Measurements from ENCODE around the gene VCAM1. TPM values are rescaled to one million over a fixed set of nuclear protein-coding genes. Genes with fewer than 3 reads are reported as not detected.

VCAM1 gene
- total and polyA plus RNA-seq, 4 experiments from 2014 or later, result not detected

- no peaks in the 10 kb centered on the region for H3K9me3 ChIP-seq (ENCODE audit: control insufficient read depth in 1 of 2, low read length in 2 of 2)
- peaks cover 0 to 2% (median 0%) of the 10 kb centered on the region in 8 donors for H3K9me3 Mint-ChIP-seq
- POLR2A ChIA-PET (ENCODE audit: partially characterized antibody), result no interaction called here
- H3K27ac ChIP-seq (ENCODE audit: low read depth, low read length), result no peak overlapping the region
- intact Hi-C loops (cut with micrococcal nuclease), result no loop called here
- H3K36me3 ChIP-seq (ENCODE audit: insufficient read depth, low read length), result no peaks in the 10 kb centered on the region
- CTCF ChIA-PET (ENCODE audit: partially characterized antibody), result no interaction called here
- H3K27me3 Mint-ChIP-seq, result peaks cover 13 to 22% of the 10 kb centered on the region in 2 donors
- H3K4me1 Mint-ChIP-seq, result peaks cover 0 to 8% (median 2%) of the 10 kb centered on the region in 4 donors
- H3K36me3 Mint-ChIP-seq, result no peaks in the 10 kb centered on the region
- H3K4me3 Mint-ChIP-seq, result no peak overlapping the region
- H3K27me3 ChIP-seq (ENCODE audit: insufficient read depth, low read length), result no peaks in the 10 kb centered on the region
- H3K4me1 ChIP-seq (ENCODE audit: insufficient read depth, low read length), result no peaks in the 10 kb centered on the region
- DNase-seq, result no peak
- no peak overlapping the region for H3K4me3 ChIP-seq (ENCODE audit: low read length in 2 of 2)
- no peak overlapping the region for H3K27ac Mint-ChIP-seq
These were observed 5.9 kb upstream of the VCAM1 start for GRCh38 chr1:100713626-100714025.

GRCh38 chr1:100714599-100714998 is 4.9 kb upstream of the VCAM1 start:
- peaks cover 11 to 21% of the 10 kb centered on the region in 2 donors for H3K27me3 Mint-ChIP-seq
- no peak overlapping the region for H3K4me3 Mint-ChIP-seq
- Histone ChIP-seq H3K27ac (ENCODE audit: low read depth, low read length) (no peak overlapping the region), H3K36me3 (ENCODE audit: insufficient read depth, low read length) (no peaks in the 10 kb centered on the region), H3K27me3 (ENCODE audit: insufficient read depth, low read length) (no peaks in the 10 kb centered on the region), H3K4me3 (ENCODE audit: low read length in 2 of 2) (no peak overlapping the region), H3K4me1 (ENCODE audit: insufficient read depth, low read length) (no peaks in the 10 kb centered on the region), H3K9me3 (ENCODE audit: control insufficient read depth in 1 of 2, low read length in 2 of 2) (no peaks in the 10 kb centered on the region)
- H3K36me3 Mint-ChIP-seq, result no peaks in the 10 kb centered on the region
- CTCF ChIA-PET (ENCODE audit: partially characterized antibody), result no interaction called here
- POLR2A ChIA-PET (ENCODE audit: partially characterized antibody), result no interaction called here
- no peak for DNase-seq
- H3K4me1 Mint-ChIP-seq, result peaks cover 0 to 8% (median 2%) of the 10 kb centered on the region in 4 donors
- intact Hi-C loops (cut with micrococcal nuclease), result no loop called here
- H3K9me3 Mint-ChIP-seq, result peaks cover 0 to 2% (median 0%) of the 10 kb centered on the region in 8 donors
- H3K27ac Mint-ChIP-seq, result no peak overlapping the region

DNA sequence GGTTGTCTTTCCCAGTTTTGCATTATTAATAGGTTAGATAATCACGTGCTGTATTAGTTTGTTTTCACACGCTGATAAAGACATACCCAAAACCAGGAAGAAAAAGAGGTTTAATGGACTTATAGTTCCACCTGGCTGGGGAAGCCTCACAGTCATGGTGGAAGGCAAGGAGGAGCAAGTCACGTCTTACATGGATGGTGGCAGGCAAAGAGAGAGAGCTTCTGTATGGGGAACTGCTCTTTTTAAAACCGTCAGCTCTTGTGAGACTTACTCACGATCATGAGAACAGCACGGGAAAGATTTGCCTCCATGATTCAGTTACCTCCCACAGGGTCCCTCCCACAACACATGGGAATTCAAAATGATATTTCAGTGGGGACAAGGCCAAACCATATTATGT is 2.3 kb upstream of the VCAM1 start:
- peaks cover 0 to 3% (median 0%) of the 10 kb centered on the region in 8 donors for H3K9me3 Mint-ChIP-seq
- ChIA-PET CTCF (ENCODE audit: partially characterized antibody) (no interaction called here), POLR2A (ENCODE audit: partially characterized antibody) (no interaction called here)
- H3K4me1 Mint-ChIP-seq, result peaks cover 0 to 8% (median 2%) of the 10 kb centered on the region in 4 donors
- no peaks in the 10 kb centered on the region for H3K9me3 ChIP-seq (ENCODE audit: control insufficient read depth in 1 of 2, low read length in 2 of 2)
- no peak for DNase-seq
- H3K36me3 ChIP-seq (ENCODE audit: insufficient read depth, low read length), result no peaks in the 10 kb centered on the region
- H3K27ac ChIP-seq (ENCODE audit: low read depth, low read length), result no peak overlapping the region
- H3K4me1 ChIP-seq (ENCODE audit: insufficient read depth, low read length), result no peaks in the 10 kb centered on the region
- peaks cover 3 to 13% of the 10 kb centered on the region in 2 donors for H3K27me3 Mint-ChIP-seq
- no peak overlapping the region for H3K27ac Mint-ChIP-seq
- no peaks in the 10 kb centered on the region for H3K36me3 Mint-ChIP-seq
- no peak overlapping the region for H3K4me3 Mint-ChIP-seq
- intact Hi-C loops (cut with micrococcal nuclease), result no loop called here
- no peak overlapping the region for H3K4me3 ChIP-seq (ENCODE audit: low read length in 2 of 2)
- no peaks in the 10 kb centered on the region for H3K27me3 ChIP-seq (ENCODE audit: insufficient read depth, low read length)

DNA sequence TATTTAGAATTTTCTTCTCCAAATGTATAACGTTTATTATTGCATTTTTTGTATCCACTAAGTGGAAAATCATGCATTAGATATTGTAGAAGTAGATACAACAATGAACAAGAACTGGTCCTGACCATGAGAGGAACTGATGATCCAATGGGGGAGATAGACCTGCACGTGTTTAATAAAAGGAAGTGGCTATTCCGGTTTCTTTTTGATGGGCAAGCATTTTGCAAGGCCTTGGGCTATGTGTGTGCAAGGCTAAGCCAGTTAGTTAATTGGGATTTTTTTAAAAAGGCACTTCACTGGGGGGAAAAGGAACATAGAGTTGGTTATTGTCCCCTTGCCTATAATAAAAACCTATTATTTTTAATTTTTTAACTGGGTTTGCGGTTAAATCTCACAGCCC is 961 bp upstream of the VCAM1 start:
- Mint-ChIP-seq H3K27ac (no peak overlapping the region), H3K4me1 (no peaks in the 10 kb centered on the region), H3K36me3 (no peaks in the 10 kb centered on the region), H3K4me3 (no peak overlapping the region), H3K9me3 (peaks cover 0 to 3% (median 0%) of the 10 kb centered on the region in 8 donors), H3K27me3 (peaks cover 4 to 11% of the 10 kb centered on the region in 2 donors)
- POLR2A ChIA-PET (ENCODE audit: partially characterized antibody), result no interaction called here
- no peak overlapping the region for H3K27ac ChIP-seq (ENCODE audit: low read depth, low read length)
- intact Hi-C loops (cut with micrococcal nuclease), result no loop called here
- H3K27me3 ChIP-seq (ENCODE audit: insufficient read depth, low read length), result peaks cover 5% of the 10 kb centered on the region
- H3K36me3 ChIP-seq (ENCODE audit: insufficient read depth, low read length), result no peaks in the 10 kb centered on the region
- no peak overlapping the region for H3K4me3 ChIP-seq (ENCODE audit: low read length in 2 of 2)
- CTCF ChIA-PET (ENCODE audit: partially characterized antibody), result no interaction called here
- no peak for DNase-seq
- no peaks in the 10 kb centered on the region for H3K9me3 ChIP-seq (ENCODE audit: control insufficient read depth in 1 of 2, low read length in 2 of 2)
- H3K4me1 ChIP-seq (ENCODE audit: insufficient read depth, low read length), result no peaks in the 10 kb centered on the region

GRCh38 chr1:100720101-100720500 is 559 bp downstream of the VCAM1 start:
- H3K4me3 Mint-ChIP-seq, result no peak overlapping the region
- H3K4me1 Mint-ChIP-seq, result no peaks in the 10 kb centered on the region
- DNase-seq, result no peak
- ChIA-PET CTCF (ENCODE audit: partially characterized antibody) (no interaction called here), POLR2A (ENCODE audit: partially characterized antibody) (no interaction called here)
- intact Hi-C loops (cut with micrococcal nuclease), result no loop called here
- Histone ChIP-seq H3K27ac (ENCODE audit: low read depth, low read length) (no peak overlapping the region), H3K27me3 (ENCODE audit: insufficient read depth, low read length) (peaks cover 5% of the 10 kb centered on the region), H3K4me1 (ENCODE audit: insufficient read depth, low read length) (no peaks in the 10 kb centered on the region), H3K9me3 (ENCODE audit: control insufficient read depth in 1 of 2, low read length in 2 of 2) (no peaks in the 10 kb centered on the region), H3K36me3 (ENCODE audit: insufficient read depth, low read length) (no peaks in the 10 kb centered on the region), H3K4me3 (ENCODE audit: low read length in 2 of 2) (no peak overlapping the region)
- H3K36me3 Mint-ChIP-seq, result no peaks in the 10 kb centered on the region
- peaks cover 6 to 15% of the 10 kb centered on the region in 2 donors for H3K27me3 Mint-ChIP-seq
- H3K27ac Mint-ChIP-seq, result no peak overlapping the region
- H3K9me3 Mint-ChIP-seq, result peaks cover 0 to 3% (median 0%) of the 10 kb centered on the region in 8 donors

- Histone ChIP-seq H3K36me3 (ENCODE audit: insufficient read depth, low read length) (no peaks in the 10 kb centered on the region), H3K9me3 (ENCODE audit: control insufficient read depth in 1 of 2, low read length in 2 of 2) (no peaks in the 10 kb centered on the region), H3K4me3 (ENCODE audit: low read length in 2 of 2) (no peak overlapping the region), H3K27me3 (ENCODE audit: insufficient read depth, low read length) (peaks cover 5% of the 10 kb centered on the region), H3K27ac (ENCODE audit: low read depth, low read length) (no peak overlapping the region), H3K4me1 (ENCODE audit: insufficient read depth, low read length) (no peaks in the 10 kb centered on the region)
- ChIA-PET CTCF (ENCODE audit: partially characterized antibody) (interaction anchor here (0.9 kb wide), 1 partner anchor 13 kb away, joined by 3 read pairs; no protein-coding TSS in a partner anchor), POLR2A (ENCODE audit: partially characterized antibody) (no interaction called here)
- Mint-ChIP-seq H3K4me3 (no peak overlapping the region), H3K27me3 (peaks cover 7 to 18% of the 10 kb centered on the region in 2 donors), H3K36me3 (no peaks in the 10 kb centered on the region), H3K4me1 (no peaks in the 10 kb centered on the region), H3K9me3 (peaks cover 0 to 3% (median 0%) of the 10 kb centered on the region in 8 donors), H3K27ac (no peak overlapping the region)
- intact Hi-C loops (cut with micrococcal nuclease), result no loop called here
- no peak for DNase-seq
These were observed 1.2 kb downstream of the VCAM1 start for GRCh38 chr1:100720751-100721150.

DNA sequence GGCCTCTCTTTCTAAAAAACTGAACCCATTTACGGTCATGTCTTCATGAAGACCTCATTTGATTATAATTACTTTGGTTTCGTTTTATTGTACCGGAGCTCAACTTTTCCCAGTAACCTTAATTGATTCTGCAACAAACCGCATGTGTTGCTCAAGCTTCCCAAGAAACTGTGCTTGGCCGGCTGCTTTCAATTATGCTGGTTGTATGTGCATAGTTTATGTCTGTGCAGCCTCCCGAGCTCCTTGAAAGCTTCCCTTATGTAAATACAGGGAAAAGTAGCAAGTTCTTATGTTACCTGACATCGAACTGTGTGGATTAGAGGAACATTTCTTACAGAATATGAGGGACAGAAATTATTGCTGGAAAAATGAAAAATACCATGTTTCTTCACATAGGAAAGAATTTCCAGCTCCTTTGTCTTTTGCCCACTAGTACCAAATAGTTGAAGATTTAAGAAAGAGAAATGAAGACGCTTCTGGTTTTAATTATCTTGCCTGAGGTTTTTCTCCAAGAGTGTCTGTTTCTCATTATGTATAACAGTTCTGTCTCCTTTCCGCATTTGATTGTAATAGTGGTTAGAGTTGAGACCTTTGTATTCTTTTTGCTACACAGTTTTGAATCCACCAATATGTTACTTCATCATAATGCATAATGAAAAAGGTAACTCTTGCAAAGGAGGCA is 2.1 kb downstream of the VCAM1 start:
- Mint-ChIP-seq H3K27ac (no peak overlapping the region), H3K4me1 (no peaks in the 10 kb centered on the region), H3K27me3 (peaks cover 9 to 19% of the 10 kb centered on the region in 2 donors), H3K4me3 (no peak overlapping the region), H3K36me3 (no peaks in the 10 kb centered on the region), H3K9me3 (peaks cover 0 to 3% (median 0%) of the 10 kb centered on the region in 8 donors)
- Histone ChIP-seq H3K27me3 (ENCODE audit: insufficient read depth, low read length) (peaks cover 5% of the 10 kb centered on the region), H3K9me3 (ENCODE audit: control insufficient read depth in 1 of 2, low read length in 2 of 2) (no peaks in the 10 kb centered on the region), H3K36me3 (ENCODE audit: insufficient read depth, low read length) (no peaks in the 10 kb centered on the region), H3K4me3 (ENCODE audit: low read length in 2 of 2) (no peak overlapping the region), H3K4me1 (ENCODE audit: insufficient read depth, low read length) (no peaks in the 10 kb centered on the region), H3K27ac (ENCODE audit: low read depth, low read length) (no peak overlapping the region)
- DNase-seq, result no peak
- CTCF ChIA-PET (ENCODE audit: partially characterized antibody), result interaction anchor here (0.9 kb wide), 1 partner anchor 12 kb away, joined by 3 read pairs; no protein-coding TSS in a partner anchor
- intact Hi-C loops (cut with micrococcal nuclease), result no loop called here
- POLR2A ChIA-PET (ENCODE audit: partially characterized antibody), result no interaction called here
